ENCODE measurements around the gene HPSE2.

Gene HPSE2

GRCh38 chr10:98456686-98457482 lies 778.8 kb downstream of the HPSE2 start:
- no peak for DNase-seq
- Histone ChIP-seq H3K9me3 (ENCODE audit: severe bottlenecking) (no peaks in the 10 kb centered on the region), H3K27me3 (ENCODE audit: insufficient read depth, low read depth, severe bottlenecking) (peaks cover 81% of the 10 kb centered on the region), H3K36me3 (no peaks in the 10 kb centered on the region), H3K27ac (no peak overlapping the region), H3K4me3 (ENCODE audit: low read depth, low read length) (no peak overlapping the region)
- TF ChIP-seq CTCF (IDR thresholded peaks at IDR 0.05; ENCODE audit: low read depth, low read length), result no peak

- Histone ChIP-seq H3K27ac (no peak overlapping the region), H3K9me3 (ENCODE audit: severe bottlenecking) (no peaks in the 10 kb centered on the region), H3K27me3 (ENCODE audit: insufficient read depth, low read depth, severe bottlenecking) (peaks cover 74% of the 10 kb centered on the region), H3K4me3 (ENCODE audit: low read depth, low read length) (no peak overlapping the region), H3K36me3 (no peaks in the 10 kb centered on the region)
- no peak for TF ChIP-seq CTCF (IDR thresholded peaks at IDR 0.05; ENCODE audit: low read depth, low read length)
- DNase-seq, result no peak
Measured at GRCh38 chr10:98456043-98456570, 779.5 kb downstream of the HPSE2 start.

GRCh38 chr10:98453729-98454128 lies 781.9 kb downstream of the HPSE2 start:
- no peak overlapping the region for H3K27ac ChIP-seq
- peaks cover 60% of the 10 kb centered on the region for H3K27me3 ChIP-seq (ENCODE audit: insufficient read depth, low read depth, severe bottlenecking)
- H3K36me3 ChIP-seq, result no peaks in the 10 kb centered on the region
- no peak overlapping the region for H3K4me3 ChIP-seq (ENCODE audit: low read depth, low read length)
- DNase-seq, result no peak
- no peak for TF ChIP-seq CTCF (IDR thresholded peaks at IDR 0.05; ENCODE audit: low read depth, low read length)
- no peaks in the 10 kb centered on the region for H3K9me3 ChIP-seq (ENCODE audit: severe bottlenecking)

- Histone ChIP-seq H3K36me3 (no peaks in the 10 kb centered on the region), H3K27me3 (ENCODE audit: insufficient read depth, low read depth, severe bottlenecking) (peaks cover 44% of the 10 kb centered on the region), H3K27ac (no peak overlapping the region), H3K9me3 (ENCODE audit: severe bottlenecking) (no peaks in the 10 kb centered on the region), H3K4me3 (ENCODE audit: low read depth, low read length) (no peak overlapping the region)
- no peak for TF ChIP-seq CTCF (IDR thresholded peaks at IDR 0.05; ENCODE audit: low read depth, low read length)
- DNase-seq, result no peak
Measured at GRCh38 chr10:98450618-98451017, 785.0 kb downstream of the HPSE2 start.

GRCh38 chr10:98449287-98449686 lies 786.4 kb downstream of the HPSE2 start:
- no peak overlapping the region for H3K27ac ChIP-seq
- no peak overlapping the region for H3K4me3 ChIP-seq (ENCODE audit: low read depth, low read length)
- no peaks in the 10 kb centered on the region for H3K36me3 ChIP-seq
- peaks cover 40% of the 10 kb centered on the region for H3K27me3 ChIP-seq (ENCODE audit: insufficient read depth, low read depth, severe bottlenecking)
- no peaks in the 10 kb centered on the region for H3K9me3 ChIP-seq (ENCODE audit: severe bottlenecking)
- TF ChIP-seq CTCF (IDR thresholded peaks at IDR 0.05; ENCODE audit: low read depth, low read length), result no peak
- DNase-seq, result no peak

Measured in WERI-Rb-1 (cell line).